HCT116 (cell line): ENCODE data around the gene GPA33. TPM values are rescaled to one million over a fixed set of nuclear protein-coding genes. Genes with fewer than 3 reads are reported as not detected.

Experiments used
- ATAC-seq: fragments of 200-7000 bp; cut with Tn5 transposase; 2 replicates; pipeline ENCODE4 v1.9.1; 2020; ENCODE audit warnings: mild to moderate bottlenecking, moderate library complexity
- BruUV-seq: library from RNA; stranded (reverse); fragments of 400-500 nt; replicated peaks from 2 replicates; lab custom pipeline; 2021; lab: Mats Ljungman, UMichigan
- CTCF ChIA-PET: fragments of 300-600 bp; sonication (Branson Sonifier 250); formaldehyde crosslinking; loops from one replicate; lab custom pipeline; 2021; ENCODE audit warnings: antibody characterized with exemption; lab: Charles Lee
- POLR2A ChIA-PET: fragments of 300-600, 350-600 bp; sonication (Branson Sonifier 250); formaldehyde crosslinking; loops from one replicate; lab custom pipeline; 2021; ENCODE audit warnings: antibody characterized with exemption; lab: Charles Lee
- RAD21 ChIA-PET, 2 experiments: fragments of 300-600 bp; sonication (Branson Sonifier 250); formaldehyde crosslinking; loops; one replicate each; lab custom pipeline; 2023; ENCODE audit warnings: low total read pairs in 2 of 2; ENCODE audit not compliant: uncharacterized antibody in 2 of 2, unreplicated experiment in 2 of 2, low non-redundant PET in 1 of 2; lab: Charles Lee
- DNase-seq: peaks from one replicate; pipeline ENCODE4 v3.0.0-alpha.2; 2010; ENCODE audit warnings: low read depth, low spot score
- H2AFZ ChIP-seq: fragments of 200-600 bp; shearing (Covaris generic), sonication (generic); 2 replicates; pipeline ENCODE4 v1.6.1; 2017; ENCODE audit warnings: low read depth, mixed run types, mixed read lengths, antibody characterized with exemption, low read length; ENCODE audit not compliant: poor library complexity, severe bottlenecking
- H3K27ac ChIP-seq: 2 replicates; pipeline ENCODE4 v1.5.1; 2012; ENCODE audit warnings: low read depth, low read length
- H3K27me3 ChIP-seq: fragments of 200-600 bp; sonication (generic); 2 replicates; pipeline ENCODE4 v1.6.1; 2016; ENCODE audit warnings: mixed run types, low read length, mixed read lengths; ENCODE audit not compliant: insufficient read depth
- H3K36me3 ChIP-seq, 2 experiments: fragments of 200-500 bp in 1 of 2; fragments of 200-600 bp in 1 of 2; sonication (Bioruptor generic) in 1 of 2; sonication (generic) in 1 of 2; 2 replicates each; pipeline versions ENCODE4 v1.5.1 to v1.6.1; 2014 to 2016; ENCODE audit warnings: low read length in 2 of 2, inconsistent platforms in 1 of 2, mixed read lengths in 1 of 2, mixed run types in 1 of 2; ENCODE audit not compliant: insufficient read depth in 2 of 2, control insufficient read depth in 1 of 2
- H3K4me1 ChIP-seq, 2 experiments: fragments of 200-600 bp in 1 of 2; sonication (generic) in 1 of 2; 2 replicates each; pipeline versions ENCODE4 v1.5.1 to v1.6.1; 2012 to 2017; ENCODE audit warnings: low read length in 2 of 2, inconsistent platforms in 1 of 2, mild to moderate bottlenecking in 1 of 2, mixed read lengths in 1 of 2, mixed run types in 1 of 2, moderate library complexity in 1 of 2; ENCODE audit not compliant: insufficient read depth in 2 of 2, control insufficient read depth in 1 of 2
- H3K4me2 ChIP-seq: fragments of 200-600 bp; sonication (generic); 2 replicates; pipeline ENCODE4 v1.6.1; 2017; ENCODE audit warnings: mixed run types, low read length, mixed read lengths
- H3K4me3 ChIP-seq, 2 experiments: fragments of 200-600 bp in 1 of 2; sonication (generic) in 1 of 2; replicated peaks in 1 of 2; 2 replicates each; pipeline ENCODE4 v1.5.1; 2011 to 2016; ENCODE audit warnings: low read length in 2 of 2, control low read depth in 1 of 2, low read depth in 1 of 2, mild to moderate bottlenecking in 1 of 2, mixed read lengths in 1 of 2, mixed run types in 1 of 2
- H3K79me2 ChIP-seq: fragments of 200-600 bp; sonication (generic); 2 replicates; pipeline ENCODE4 v1.6.1; 2017; ENCODE audit warnings: mild to moderate bottlenecking, mixed run types, low read length, moderate library complexity, mixed read lengths; ENCODE audit not compliant: insufficient read depth
- H3K9ac ChIP-seq: fragments of 200-600 bp; sonication (generic); 2 replicates; pipeline ENCODE4 v1.6.1; 2016; ENCODE audit warnings: low read length, mixed read lengths
- H3K9me2 ChIP-seq: fragments of 200-600 bp; sonication (generic), shearing (Covaris generic); 2 replicates; pipeline ENCODE4 v1.6.1; 2017; ENCODE audit warnings: mixed run types, mild to moderate bottlenecking, moderate library complexity; ENCODE audit not compliant: insufficient read depth
- H3K9me3 ChIP-seq, 2 experiments: fragments of 200-500 bp in 1 of 2; fragments of 200-600 bp in 1 of 2; sonication (Bioruptor generic) in 1 of 2; sonication (generic) in 1 of 2; 2 replicates each; pipeline ENCODE4 v1.6.1; 2014 to 2017; ENCODE audit warnings: low read length in 2 of 2, mixed read lengths in 2 of 2, inconsistent platforms in 1 of 2, low read depth in 1 of 2, mild to moderate bottlenecking in 1 of 2, mixed run types in 1 of 2, moderate library complexity in 1 of 2; ENCODE audit not compliant: control insufficient read depth in 1 of 2, insufficient read depth in 1 of 2
- H4K20me1 ChIP-seq: fragments of 200-600 bp; sonication (generic), shearing (Covaris generic); 2 replicates; pipeline ENCODE4 v1.6.1; 2017; ENCODE audit warnings: mixed run types, mild to moderate bottlenecking, moderate library complexity; ENCODE audit not compliant: insufficient read depth
- ELF1 ChIP-seq: IDR thresholded peaks from 2 replicates; pipeline ENCODE4 v1.6.1; 2012; ENCODE audit warnings: low read depth, borderline replicate concordance
- POLR2A ChIP-seq: IDR thresholded peaks from 2 replicates; pipeline ENCODE4 v1.7.0; 2011; ENCODE audit warnings: borderline replicate concordance; ENCODE audit not compliant: insufficient read depth, insufficient read length; ENCODE audit errors: extremely low read depth
- POLR2AphosphoS5 ChIP-seq: IDR thresholded peaks from 2 replicates; pipeline ENCODE4 v1.6.1; 2011; ENCODE audit warnings: mild to moderate bottlenecking, low read depth, low read length, moderate library complexity
- ZFX ChIP-seq: fragments of 450-650 bp; IDR thresholded peaks from 2 replicates; pipeline ENCODE4 v1.6.1; 2017
- ZNF274 ChIP-seq: fragments of 200-500 bp; sonication (Bioruptor generic); IDR thresholded peaks from 2 replicates; pipeline ENCODE4 v1.6.1; 2014; ENCODE audit warnings: mild to moderate bottlenecking, low read depth, low read length, inconsistent platforms
- intact Hi-C: fragments of 100-400 bp; cut with micrococcal nuclease; formaldehyde crosslinking; loops from 2 replicates; pipeline ENCODE4 v1.10.0; 2022
- total RNA-seq: library from RNA; stranded (reverse); gene quantifications from one replicate; pipeline ENCODE4 v1.2.1, GENCODE V29; 2021; ENCODE audit not compliant: unreplicated experiment
- TF ChIP-seq, protein P1 (sequence below): IDR thresholded peaks from 2 replicates; pipeline ENCODE4 v1.6.1; 2012

Gene GPA33
- total RNA-seq, 1 experiment from 2014 or later = 0.22 TPM

- Histone ChIP-seq H3K36me3 (no peaks in the 10 kb centered on the region), H3K4me3 (no peak overlapping the region), H4K20me1 (no peaks in the 10 kb centered on the region), H3K4me1 (peaks cover 0 to 2% of the 10 kb centered on the region in 2 experiments; a peak in 2 of 4 replicates), H3K27me3 (no peaks in the 10 kb centered on the region), H3K9me3 (no peaks in the 10 kb centered on the region), H2AFZ (no peak overlapping the region), H3K4me2 (no peak overlapping the region), H3K27ac (no peak overlapping the region), H3K9ac (no peak overlapping the region), H3K9me2 (no peaks in the 10 kb centered on the region; the same call in 1 of the 2 replicates), H3K79me2 (no peaks in the 10 kb centered on the region)
- no peak for TF ChIP-seq ZFX
- no peak for TF ChIP-seq ZNF274
- TF ChIP-seq POLR2A = no peak
- no peak for TF ChIP-seq POLR2AphosphoS5
- RAD21 ChIA-PET = no interaction called here
- POLR2A ChIA-PET = no interaction called here
- CTCF ChIA-PET = no interaction called here
- intact Hi-C loops = no loop called here
- ATAC-seq = no peak
- BruUV-seq = no TSS peak
- no peak for DNase-seq
Observed at GRCh38 chr1:167114725-167115124, 24.5 kb upstream of the GPA33 start.

GRCh38 chr1:167111868-167112709 lies 21.9 kb upstream of the GPA33 start:
- Histone ChIP-seq H3K79me2 (no peaks in the 10 kb centered on the region), H3K36me3 (no peaks in the 10 kb centered on the region), H3K9me3 (no peaks in the 10 kb centered on the region), H3K27me3 (no peaks in the 10 kb centered on the region), H2AFZ (no peak overlapping the region), H3K4me3 (no peak overlapping the region), H3K27ac (no peak overlapping the region), H4K20me1 (no peaks in the 10 kb centered on the region), H3K9ac (no peak overlapping the region), H3K9me2 (no peaks in the 10 kb centered on the region; the same call in 1 of the 2 replicates), H3K4me1 (peaks cover 0 to 8% of the 10 kb centered on the region in 2 experiments; a peak in 2 of 4 replicates), H3K4me2 (no peak overlapping the region)
- no TSS peak for BruUV-seq
- intact Hi-C loops = no loop called here
- TF ChIP-seq, protein P1, sequence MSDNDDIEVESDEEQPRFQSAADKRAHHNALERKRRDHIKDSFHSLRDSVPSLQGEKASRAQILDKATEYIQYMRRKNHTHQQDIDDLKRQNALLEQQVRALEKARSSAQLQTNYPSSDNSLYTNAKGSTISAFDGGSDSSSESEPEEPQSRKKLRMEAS = no peak
- TF ChIP-seq ELF1 = no peak
- POLR2A ChIA-PET = no interaction called here
- CTCF ChIA-PET = no interaction called here
- ATAC-seq (no peak), DNase-seq (no peak)
- RAD21 ChIA-PET = no interaction called here
